Stimulated activated CD8-positive, alpha-beta memory T cell treated with anti-CD3 and anti-CD28 coated beads, Interleukin-15, amount 100 ng/mL, for 1 hour (primary cell): ENCODE measurements around the gene TIMP2.
"Not testable (repeated sequence)": the region's sequence is repeated elsewhere in the genome, so short reads cannot be mapped to it uniquely, and the experiment has no call there.

ENCODE experiments used
- DNase-seq: peaks from one replicate; pipeline ENCODE4 v3.0.0-alpha.2; 2020; ENCODE audit warnings: low read depth

Gene TIMP2

DNA sequence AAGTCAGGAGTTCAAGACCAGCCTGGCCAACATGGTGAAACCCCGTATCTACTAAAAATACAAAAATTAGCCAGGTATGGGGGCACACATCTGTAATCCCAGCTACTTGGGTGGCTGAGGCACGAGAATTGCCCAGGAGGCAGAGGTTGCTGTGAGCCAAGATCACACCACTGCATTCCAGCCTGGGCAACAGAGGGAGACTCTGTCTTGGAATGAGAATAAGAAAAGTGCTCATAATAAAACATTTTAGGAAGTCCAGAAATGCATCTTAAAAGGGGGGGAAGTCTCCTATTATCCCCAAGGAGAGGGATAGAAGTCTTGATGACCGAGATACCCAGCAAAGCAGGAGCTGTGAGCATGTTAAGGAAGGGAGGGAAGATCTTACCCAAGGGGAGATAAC, 58.1 kb downstream of the TIMP2 start:
- DNase-seq = not testable (repeated sequence)

DNA sequence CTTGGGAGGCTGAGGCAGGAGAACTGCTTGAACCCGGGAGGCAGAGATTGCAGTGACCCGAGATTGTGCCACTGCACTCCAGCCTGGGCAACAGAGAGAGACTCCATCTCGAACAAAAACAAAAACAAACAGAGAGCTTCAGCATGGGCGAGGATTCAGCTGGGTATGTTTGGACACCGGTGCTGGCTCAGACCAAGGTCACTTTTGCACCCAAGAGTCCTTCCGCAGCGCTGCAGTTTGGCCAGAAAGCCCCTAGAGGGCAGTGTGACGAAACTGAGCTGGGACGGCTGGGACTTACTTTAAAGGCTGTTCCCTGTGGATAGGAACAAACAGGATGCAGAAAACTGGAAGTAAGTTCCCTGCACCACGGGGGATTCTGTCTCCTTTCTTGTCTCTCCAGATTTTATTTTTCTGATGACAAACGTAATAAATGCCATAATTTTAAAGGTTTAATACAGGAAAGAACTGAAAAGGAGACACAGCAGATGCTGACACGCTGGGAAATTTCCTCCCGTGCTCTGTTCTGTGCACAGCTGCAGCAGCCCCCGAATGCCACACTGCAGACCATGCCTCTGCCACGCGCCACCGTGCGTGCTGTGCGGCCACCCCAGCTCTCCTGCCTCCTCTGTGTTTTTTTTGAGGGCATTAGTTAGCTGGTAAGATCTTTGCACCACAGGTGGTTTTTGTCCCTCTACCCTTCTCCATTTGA, 59.4 kb downstream of the TIMP2 start:
- DNase-seq = peak; percentile 39

DNA sequence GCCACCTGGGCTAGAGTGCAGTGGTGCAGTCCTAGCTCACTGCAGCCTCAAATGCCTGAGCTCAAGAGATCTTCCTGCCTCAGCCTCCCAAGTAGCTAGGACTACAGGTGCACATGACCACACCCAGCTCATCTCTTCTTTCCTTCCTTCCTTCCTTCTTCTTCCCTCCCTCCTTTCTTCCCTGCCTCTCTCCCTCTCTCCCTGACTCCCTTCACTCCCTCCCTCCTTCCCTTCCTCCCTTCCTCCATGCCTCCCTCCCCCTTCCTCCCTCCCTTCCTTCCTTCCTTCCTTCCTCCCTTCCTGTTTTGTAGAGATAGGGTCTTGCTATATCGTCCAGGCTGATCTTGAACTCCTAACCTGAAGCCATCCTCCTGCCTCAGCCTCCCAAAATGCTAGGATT, 61.1 kb downstream of the TIMP2 start:
- DNase-seq = no peak

DNA sequence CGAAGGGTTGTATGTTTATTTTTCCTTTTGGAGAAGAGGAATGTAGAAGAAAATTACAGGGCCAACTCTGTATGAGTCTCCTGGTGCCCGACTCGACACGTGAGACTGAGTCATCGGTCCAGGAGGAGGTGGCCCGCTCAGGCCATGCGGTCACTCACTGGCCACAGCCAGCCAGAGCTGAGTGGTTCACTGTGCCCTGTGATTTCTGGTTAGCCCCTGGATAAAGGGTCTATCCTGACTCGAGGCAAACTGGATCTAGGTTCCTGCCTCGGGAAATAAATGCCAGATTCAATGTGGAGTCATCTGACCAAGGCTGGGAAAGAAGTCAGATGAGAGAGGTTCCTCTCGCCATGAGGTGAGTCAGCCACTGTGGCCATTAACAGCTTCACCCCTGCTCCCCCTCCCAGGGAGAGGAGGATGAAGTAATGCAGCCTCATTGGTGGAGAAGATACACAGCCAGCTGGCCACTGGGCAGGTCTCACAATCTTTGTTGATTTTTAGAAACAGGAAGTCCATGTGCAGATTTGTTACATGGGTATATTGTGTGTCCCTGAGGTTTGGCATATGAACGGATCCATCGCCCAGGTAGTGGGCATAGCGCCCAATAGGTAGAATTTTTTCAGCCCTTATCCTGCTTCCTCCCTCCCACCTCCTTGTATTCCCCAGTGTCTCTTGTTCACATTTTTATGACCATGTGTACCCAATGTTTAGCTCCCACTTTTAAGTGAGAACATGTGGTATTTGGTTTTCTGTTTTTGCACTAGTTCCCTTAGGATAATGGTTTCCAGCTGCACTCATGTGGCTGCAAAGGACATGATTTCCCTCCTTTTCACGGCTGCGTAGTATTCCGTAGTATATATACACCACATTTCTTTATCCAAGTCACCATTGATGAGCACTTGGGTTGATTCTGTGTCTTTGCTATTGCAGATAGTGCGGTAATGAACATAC, 62.8 kb downstream of the TIMP2 start:
- DNase-seq = no peak

DNA sequence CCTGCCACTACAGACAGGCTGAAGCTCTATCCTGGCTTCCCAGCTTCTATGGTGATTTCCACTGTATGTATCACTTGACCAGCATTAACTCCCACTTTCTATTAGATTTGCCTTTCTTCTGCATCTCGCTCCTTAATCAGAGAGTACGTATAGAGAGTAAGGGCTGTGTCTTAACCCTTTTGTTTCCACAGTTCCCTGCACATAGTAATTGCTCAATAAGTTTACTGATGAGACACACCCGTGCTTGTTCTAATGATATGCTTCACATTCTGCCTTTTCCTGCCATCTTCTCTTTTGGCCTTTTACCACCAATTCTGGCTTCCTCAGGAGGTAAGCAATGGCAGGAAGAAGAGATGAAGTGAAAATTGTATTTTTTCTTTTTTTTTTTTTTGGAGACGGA, 64.0 kb downstream of the TIMP2 start:
- DNase-seq = no peak

DNA sequence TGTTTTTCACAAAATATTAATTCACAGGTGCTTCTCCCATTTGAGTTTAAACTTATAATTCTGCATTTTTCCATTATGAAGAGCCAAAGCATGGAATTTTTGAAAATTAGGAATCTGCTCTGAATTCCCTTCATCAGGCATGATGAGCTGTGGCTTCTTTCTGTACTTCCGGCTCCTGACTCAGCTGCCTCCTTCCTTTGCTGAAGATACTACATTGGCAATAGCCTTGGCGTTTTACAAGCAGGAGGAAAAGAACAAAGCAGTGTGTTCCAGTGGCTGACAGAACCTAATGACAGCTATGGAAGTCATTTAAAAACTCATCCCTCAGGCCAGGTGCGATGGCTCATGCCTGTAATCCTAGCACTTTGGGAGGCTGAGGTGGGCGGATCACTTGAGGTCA, 66.1 kb downstream of the TIMP2 start:
- no peak for DNase-seq

DNA sequence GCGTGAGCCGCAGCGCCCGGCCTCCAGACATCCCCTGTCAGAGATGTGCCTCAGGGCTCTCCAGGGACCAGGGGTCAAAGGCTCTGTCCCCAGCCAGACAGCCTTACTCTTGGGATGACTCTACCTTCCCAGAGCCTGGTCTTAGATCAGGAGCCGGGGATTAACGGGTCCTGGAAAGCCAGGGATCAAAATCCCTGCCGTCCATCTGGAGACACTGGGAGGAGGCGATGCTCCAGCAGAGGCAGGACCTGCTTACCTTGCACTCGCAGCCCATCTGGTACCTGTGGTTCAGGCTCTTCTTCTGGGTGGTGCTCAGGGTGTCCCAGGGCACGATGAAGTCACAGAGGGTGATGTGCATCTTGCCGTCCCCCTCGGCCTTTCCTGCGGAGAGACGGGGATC, 67.9 kb downstream of the TIMP2 start:
- no peak for DNase-seq

DNA sequence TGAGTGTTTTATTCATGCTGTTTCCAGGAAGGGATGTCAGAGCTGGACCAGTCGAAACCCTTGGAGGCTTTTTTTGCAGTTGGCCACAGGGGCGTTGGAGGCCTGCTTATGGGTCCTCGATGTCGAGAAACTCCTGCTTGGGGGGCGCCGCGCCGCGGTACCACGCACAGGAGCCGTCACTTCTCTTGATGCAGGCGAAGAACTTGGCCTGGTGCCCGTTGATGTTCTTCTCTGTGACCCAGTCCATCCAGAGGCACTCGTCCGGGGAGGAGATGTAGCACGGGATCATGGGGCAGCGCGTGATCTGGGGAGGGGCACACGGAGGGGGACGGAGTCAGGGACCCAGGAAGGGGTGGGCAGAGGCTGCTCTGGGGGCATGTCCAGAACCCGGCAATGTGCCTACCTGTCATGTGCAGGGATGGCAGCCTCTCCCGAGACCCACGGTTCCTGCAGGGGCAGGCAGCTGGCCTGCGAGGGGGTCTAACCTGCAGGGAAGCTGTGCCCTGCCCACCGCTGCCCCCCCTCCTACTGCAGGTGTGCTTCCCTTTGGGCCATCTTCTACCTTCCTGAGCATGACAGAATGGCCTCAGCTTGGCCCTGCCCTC, 69.5 kb downstream of the TIMP2 start:
- no peak for DNase-seq

DNA sequence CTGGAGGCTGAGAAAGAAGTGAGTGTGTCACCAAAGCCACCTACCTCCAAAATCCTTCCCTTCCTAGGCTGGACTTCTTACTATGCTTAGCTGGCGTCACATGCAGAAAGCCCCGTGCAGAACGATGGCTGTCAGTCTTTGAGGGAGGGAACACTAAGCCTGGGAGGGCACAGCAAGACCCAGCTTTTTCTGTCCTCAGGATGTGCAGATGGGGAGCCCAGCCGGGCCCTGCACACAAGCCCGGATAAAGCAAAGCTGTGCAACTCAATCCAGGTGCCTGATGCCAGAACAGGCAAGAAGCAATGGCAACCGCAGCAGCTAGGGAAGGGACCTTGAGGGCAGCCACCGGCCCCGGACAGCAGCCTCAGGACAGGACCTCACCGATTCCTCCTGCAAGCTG, 70.7 kb downstream of the TIMP2 start:
- no peak for DNase-seq

DNA sequence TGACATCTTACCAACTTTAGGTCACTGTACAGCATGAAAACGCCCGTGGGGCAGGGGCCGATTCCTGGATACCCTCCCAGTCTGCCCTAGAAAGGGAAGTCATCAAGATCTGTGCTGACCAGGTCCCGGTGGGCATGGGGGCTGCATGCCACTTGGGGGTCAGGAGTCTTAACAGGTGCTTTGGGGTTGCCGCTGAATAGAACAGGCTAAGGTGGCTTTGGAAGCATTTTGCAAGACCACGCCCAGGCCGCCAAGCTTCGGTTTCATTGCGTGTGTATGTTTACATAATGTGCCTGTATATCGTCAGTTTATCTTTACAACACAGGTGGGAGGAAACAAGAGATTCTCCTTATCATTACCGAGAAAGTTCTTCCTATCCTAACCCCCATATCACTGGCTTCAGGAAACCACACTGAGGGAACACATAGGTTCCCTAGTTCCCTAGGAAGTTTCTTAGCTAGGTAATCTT, 71.2 kb downstream of the TIMP2 start:
- no peak for DNase-seq

DNA sequence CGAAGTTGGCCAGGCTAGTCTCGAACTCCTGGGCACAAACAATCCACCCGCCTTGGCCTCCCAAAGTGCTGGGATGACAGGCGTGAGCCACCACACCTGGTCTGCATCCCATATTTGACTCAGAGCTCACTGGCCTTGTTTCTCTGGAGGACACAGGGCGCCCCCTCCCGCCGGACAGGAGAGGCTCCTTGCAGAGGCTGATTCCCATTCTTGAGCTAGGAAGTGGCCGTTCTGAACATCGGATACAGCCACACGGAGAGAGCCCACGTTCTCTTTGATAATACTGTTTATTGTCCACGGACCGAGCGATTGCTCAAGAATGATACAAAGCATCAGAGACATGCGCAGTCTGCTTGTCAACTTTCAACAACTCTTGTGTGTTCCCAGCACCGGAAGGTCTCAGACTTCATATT, 72.5 kb downstream of the TIMP2 start:
- no peak for DNase-seq

DNA sequence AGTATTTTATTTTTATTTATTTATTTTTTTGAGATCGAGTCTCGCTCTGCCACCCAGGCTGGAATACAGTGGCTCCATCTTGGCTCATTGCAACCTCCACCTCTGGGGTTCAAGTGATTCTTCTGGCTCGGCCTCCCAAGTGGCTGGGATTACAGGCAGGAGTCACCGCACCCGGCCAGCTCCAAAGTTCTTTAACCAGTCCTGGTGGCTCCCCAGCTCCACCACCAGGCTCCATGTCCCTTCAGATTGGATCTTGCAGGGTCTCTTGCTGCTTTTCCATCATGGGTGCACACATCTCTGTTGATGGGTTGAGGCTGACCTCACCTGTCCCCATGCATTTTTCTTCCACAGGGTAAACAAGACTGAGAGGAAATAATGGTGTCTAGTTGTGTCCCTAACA, 76.2 kb downstream of the TIMP2 start:
- no peak for DNase-seq

DNA sequence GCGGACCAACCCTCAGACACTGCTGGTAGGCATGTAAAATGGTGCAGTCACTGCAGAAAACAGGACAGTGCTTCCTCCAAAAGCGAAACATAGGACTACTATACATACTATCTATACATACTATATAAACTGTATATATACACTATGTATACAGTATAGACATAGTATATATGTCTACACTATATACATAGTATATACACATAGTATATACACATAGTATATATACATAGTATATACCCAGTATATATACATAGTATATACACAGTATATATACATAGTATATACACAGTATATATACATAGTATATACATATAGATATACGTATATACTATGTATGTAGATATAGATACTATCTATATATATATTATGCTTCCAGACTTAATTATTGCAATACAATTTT, 78.1 kb downstream of the TIMP2 start:
- no peak for DNase-seq

DNA sequence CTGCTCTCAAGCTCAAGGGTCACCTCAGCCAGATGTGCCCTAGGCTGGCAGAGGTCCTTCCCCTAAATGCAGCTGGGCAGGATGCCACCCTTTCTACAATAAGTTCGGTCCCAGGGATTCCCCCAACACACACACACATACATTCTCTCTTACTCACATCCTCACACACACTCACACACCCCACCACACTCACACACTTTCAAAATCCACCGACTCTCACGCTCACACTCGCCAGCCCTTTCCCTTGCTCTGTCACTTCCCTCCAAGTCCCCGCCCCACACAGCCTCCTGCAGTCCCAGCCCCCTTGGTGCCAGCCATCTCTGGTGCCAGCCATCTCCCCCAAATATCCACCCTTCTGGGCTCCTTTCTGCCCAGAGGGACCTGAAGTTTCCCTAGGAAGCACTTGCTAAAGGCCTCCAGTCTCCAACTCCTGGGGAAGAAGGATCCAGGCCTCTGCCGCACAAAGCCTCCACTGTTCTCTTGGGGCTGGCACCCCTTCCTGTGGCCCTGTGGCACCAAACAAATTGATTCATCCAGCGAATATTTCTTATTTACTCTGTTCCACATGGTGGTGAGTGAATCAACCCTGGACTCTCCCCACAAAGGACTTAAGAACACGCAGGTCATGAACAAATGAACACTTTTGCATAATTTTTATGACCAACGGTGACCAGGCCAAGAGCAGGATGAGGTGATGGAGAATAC, 80.7 kb downstream of the TIMP2 start:
- no peak for DNase-seq

DNA sequence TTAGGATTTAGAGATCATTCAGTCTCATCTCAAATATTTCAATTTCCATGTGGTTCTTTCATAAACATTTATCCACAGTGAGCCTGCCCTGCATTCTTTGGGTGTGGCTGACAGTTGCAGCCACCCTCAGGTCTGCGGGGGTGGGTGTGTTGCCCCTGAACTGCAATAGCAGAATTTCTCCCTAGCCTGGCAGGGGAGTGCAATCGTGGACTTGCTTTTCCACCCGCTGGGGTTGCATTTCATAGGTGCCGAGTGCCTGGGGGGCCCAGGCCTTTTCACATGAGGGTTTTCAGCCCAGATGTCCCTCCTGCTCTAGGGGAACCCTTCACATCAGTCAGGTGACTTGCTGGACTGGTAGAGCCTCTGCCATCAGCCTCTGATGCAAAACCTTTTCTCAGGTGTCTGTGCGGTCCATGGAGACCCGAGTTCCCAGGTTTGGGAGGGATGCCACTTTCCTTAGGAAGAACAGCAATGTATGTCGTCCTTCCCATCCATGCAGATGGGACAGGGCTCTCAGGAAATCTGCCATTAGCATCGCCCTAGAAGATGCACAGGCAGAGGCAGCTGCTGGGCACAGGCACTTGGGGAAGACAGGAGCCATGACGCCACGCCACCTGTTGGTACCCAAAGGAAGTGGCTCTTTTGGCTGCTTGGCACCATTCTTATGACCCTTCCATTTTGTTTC, 82.2 kb downstream of the TIMP2 start:
- peak; percentile 27 for DNase-seq

DNA sequence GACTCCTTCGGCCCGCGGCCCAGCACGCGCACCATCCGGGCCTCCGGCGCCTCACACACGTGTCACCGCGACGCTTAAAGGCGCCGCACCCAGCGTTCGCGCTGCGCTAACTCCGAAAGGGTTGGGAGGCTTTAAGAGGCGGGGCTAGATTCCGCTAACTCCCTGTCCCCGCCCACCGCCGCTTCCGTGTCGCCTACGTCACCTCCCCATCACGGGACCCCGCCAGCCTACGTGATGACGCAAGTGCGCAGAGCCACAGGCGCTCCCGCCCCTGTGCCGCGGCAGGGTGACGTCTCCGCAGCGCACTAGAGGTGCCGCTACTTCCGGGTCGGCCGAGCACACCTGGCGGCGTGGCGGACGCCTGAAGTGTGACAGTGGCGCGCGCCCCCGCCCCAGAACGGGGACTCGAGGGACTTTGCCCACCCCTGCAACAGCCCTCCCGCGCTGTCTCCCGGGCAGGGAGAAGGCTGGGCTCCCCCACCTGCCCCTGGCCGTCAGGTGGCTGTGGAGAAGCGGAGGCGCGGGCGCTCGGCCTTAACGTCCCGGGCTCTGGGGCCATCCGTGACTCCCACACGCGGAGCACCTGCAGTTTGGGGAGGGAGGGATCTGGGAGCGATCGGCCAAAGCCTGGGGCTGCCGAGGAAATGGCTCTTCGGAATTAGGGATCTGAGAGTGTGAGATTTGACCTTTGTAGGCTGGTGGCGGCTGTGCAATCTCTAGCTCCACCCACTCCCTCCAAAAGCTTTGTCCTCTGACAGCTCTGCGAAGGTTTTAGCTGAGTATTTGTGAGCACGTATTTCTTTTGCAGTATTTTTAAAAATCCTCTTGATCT, 84.2 kb downstream of the TIMP2 start, which contains the start of gene USP36:
TSS of gene USP36 (minus strand) at position 35 of the 832 bp plus-strand sequence. CDS start 4,451 bp downstream, outside the sequence.
- peak; percentile 100 for DNase-seq

DNA sequence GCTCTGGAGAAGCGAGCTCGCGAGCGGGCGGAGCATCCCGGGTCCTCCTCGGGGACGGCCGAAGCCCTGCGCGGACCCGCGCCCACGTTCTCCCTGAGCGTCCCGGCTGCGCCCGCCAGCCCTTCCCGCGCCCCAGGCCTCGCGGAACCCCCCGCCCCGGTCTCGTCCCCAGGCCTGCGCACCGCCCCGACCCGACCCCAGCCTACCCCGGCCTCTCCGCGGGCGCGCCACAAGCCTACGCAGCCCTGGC, 84.7 kb downstream of the TIMP2 start:
- no peak for DNase-seq

DNA sequence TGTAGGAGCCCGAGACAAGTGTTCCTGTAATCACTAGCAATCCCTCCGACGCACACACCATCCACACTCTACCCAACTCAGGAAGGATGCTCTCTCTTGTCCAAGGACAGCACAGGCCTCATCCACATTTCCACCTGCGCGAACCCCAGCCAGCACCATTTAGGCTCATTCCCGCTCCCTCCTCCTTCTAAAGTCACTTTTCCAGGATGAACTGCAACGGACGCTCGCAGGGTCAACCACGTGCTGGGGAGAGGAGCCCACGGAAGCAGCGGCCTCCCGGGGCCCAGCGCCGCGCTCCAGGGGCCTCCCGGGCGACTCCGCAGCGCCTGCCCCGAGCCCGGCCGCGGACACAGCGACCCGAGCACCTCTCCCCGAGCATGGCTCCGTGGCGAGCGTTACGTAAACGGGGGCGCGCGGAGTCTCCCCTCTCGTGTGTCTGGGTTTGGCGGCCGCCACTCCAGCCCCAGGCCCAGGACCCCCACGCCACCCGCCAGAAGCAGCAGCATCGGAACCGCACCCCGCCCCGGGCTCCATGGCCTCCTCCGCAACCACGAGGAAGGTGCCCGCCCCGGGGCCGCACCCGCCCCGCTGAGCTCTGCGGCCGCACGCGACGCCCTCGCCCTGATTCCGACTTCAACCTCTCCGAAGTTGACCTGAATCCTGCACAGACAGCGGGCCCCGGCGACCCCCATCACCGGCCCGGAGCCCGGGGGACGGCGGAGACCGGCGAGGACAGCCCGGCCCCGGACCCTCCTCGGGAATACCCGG, 85.2 kb downstream of the TIMP2 start:
- peak; percentile 14 for DNase-seq

DNA sequence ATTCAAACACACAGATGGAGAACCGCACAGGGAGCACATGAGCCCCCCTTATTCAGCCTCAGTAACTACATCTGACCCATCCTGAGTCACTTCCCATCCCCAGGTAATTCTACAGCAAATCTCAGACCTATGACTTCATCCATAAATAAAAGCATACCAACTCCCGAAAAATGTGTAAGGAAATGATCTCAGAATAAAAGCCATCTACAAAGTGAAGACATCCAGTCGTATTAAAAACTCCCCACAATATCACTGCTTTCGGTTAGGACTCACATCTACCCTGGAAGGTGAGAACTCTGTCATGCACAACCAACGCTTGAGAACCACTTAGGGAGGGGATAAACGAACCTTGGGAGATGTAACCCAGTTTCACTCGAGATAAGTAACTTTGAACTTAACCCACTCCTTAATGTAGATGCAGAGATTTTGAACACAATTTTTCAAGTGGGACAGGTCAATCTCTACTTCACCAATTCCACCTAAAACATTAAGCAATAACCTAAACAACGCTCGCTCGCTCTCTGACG, 85.9 kb downstream of the TIMP2 start:
- no peak for DNase-seq

DNA sequence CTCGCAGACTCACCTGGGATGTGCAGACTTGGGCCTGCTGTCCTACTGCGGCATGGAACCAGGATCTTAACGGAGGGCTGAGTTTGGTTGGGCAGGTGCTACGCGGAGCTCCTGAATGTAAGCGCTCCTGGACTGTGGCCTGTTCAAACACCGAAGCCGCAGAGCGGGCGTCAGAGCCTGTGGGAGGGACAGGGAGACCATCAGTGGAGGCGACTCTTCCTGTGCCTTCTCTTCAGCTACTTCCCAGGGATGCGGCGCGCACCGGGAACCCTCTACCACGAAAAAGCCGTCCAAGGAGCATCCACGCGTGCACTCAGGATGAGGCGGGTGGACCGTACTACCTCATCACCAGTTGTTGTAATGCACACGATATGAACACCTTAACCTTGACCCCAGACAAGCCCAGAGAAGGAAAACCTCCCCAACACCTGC, 86.6 kb downstream of the TIMP2 start:
- no peak for DNase-seq
